ENCODE results near the gene INPP5J. TPM values are rescaled to one million over a fixed set of nuclear protein-coding genes. Genes with fewer than 3 reads are reported as not detected.

INPP5J gene
- polyA plus RNA-seq, 1 donor, result 15.1 TPM

DNA sequence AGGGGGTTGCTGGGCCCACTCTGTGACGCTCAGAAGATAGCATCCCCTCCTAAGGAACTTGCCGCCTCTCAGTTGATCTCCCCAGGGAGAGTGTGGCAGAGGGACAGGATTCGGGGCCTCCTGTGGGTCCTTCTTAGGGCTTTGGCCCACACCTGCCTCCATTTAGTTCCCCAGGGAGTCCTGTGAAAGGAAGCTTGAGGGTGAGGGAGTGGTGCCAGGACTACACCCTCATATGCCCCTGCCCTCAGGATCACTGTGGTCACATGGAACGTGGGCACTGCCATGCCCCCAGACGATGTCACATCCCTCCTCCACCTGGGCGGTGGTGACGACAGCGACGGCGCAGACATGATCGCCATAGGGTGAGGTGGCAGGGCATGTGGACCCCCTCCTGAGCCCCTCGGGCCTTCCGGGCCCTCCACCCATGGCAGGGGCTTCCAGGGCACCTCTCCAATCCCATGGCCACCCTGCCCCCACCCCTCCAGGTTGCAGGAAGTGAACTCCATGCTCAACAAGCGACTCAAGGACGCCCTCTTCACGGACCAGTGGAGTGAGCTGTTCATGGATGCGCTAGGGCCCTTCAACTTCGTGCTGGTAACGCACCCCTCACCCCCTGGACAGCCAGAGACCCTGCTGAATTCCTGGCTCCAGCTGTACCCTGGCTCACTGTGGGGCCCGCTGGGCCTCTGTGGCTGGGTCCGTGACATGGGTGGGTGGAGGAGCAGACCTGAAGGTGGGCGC, 3.5 kb downstream of the INPP5J start:
- Histone ChIP-seq H3K4me3 (ENCODE audit: low read length) (no peak overlapping the region), H3K4me1 (ENCODE audit: control insufficient read depth, insufficient read depth, low read length) (peaks cover 20% of the 10 kb centered on the region), H3K27me3 (ENCODE audit: control insufficient read depth, insufficient read depth, low read length) (no peaks in the 10 kb centered on the region), H3K9me3 (ENCODE audit: control insufficient read depth, low read depth, low read length) (no peaks in the 10 kb centered on the region), H3K36me3 (ENCODE audit: control insufficient read depth, insufficient read depth, low read length) (peaks cover 5% of the 10 kb centered on the region), H3K27ac (ENCODE audit: low read length) (no peak overlapping the region)
- DNase-seq, result no peak
- WGBS (ENCODE audit: insufficient coverage, low lambda C conversion rate), result no CpG with 5 or more reads among the region's 22 CpGs

DNA sequence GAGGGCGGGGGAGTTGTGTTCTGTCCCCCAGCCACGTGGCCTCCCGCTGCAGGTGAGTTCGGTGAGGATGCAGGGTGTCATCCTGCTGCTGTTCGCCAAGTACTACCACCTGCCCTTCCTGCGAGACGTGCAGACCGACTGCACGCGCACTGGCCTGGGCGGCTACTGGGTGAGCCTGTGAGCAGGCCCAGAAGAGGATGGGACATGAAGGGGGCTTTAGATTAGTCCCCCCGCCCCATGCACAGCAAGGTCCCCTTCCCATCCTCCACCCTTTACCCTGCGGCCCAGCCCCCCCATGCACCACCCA, 4.1 kb downstream of the INPP5J start:
- no peaks in the 10 kb centered on the region for H3K9me3 ChIP-seq (ENCODE audit: control insufficient read depth, low read depth, low read length)
- peaks cover 15% of the 10 kb centered on the region for H3K4me1 ChIP-seq (ENCODE audit: control insufficient read depth, insufficient read depth, low read length)
- peaks cover 5% of the 10 kb centered on the region for H3K36me3 ChIP-seq (ENCODE audit: control insufficient read depth, insufficient read depth, low read length)
- WGBS (ENCODE audit: insufficient coverage, low lambda C conversion rate), result no CpG with 5 or more reads among the region's 13 CpGs
- H3K27me3 ChIP-seq (ENCODE audit: control insufficient read depth, insufficient read depth, low read length), result no peaks in the 10 kb centered on the region
- H3K27ac ChIP-seq (ENCODE audit: low read length), result no peak overlapping the region
- no peak overlapping the region for H3K4me3 ChIP-seq (ENCODE audit: low read length)
- DNase-seq, result no peak

- no peak for DNase-seq
- Histone ChIP-seq H3K4me3 (ENCODE audit: low read length) (no peak overlapping the region), H3K27ac (ENCODE audit: low read length) (no peak overlapping the region), H3K4me1 (ENCODE audit: control insufficient read depth, insufficient read depth, low read length) (peaks cover 10% of the 10 kb centered on the region), H3K9me3 (ENCODE audit: control insufficient read depth, low read depth, low read length) (no peaks in the 10 kb centered on the region), H3K27me3 (ENCODE audit: control insufficient read depth, insufficient read depth, low read length) (no peaks in the 10 kb centered on the region), H3K36me3 (ENCODE audit: control insufficient read depth, insufficient read depth, low read length) (peaks cover 5% of the 10 kb centered on the region)
- whole genome bisulfite sequencing (ENCODE audit: insufficient coverage, low lambda C conversion rate), result no CpG with 5 or more reads among the region's 19 CpGs
These were observed 4.5 kb downstream of the INPP5J start for GRCh38 chr22:31127181-31127772.

DNA sequence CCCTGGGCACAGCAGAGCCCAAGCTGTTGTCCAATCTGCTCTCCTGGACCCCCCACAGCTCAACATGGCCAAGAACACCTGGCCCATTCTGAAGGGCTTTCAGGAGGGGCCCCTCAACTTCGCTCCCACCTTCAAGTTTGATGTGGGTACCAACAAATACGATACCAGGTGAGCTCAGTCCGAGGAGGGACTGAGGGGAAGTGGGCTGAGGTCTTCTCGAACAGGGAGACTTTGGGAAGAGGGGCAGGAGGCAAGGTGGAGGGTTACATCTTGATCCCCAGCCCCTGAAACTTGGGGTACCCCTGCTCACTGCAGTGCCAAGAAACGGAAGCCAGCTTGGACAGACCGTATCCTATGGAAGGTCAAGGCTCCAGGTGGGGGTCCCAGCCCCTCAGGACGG, 5.4 kb downstream of the INPP5J start:
- no peak overlapping the region for H3K27ac ChIP-seq (ENCODE audit: low read length)

DNA sequence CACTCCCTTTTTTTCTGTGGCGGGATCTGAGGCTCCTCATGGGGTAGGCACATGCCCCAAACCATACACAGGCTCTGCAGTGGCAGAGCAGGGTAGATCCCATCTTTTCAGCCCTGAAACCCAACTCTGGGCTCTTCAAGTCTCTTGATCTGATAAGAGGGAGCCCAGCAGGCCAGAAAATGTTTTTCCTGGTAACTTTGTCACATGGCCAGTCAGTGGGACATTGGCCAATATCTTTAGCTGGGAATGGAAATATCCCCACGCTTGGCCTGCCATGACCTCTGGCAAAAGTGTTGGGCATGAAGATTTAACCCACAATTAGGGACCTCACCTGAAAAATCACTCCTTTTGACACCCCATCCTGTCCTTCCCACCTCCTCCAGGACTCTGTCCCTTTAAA, 8.1 kb downstream of the INPP5J start:
- Histone ChIP-seq H3K27me3 (ENCODE audit: control insufficient read depth, insufficient read depth, low read length) (no peaks in the 10 kb centered on the region), H3K36me3 (ENCODE audit: control insufficient read depth, insufficient read depth, low read length) (peaks cover 10% of the 10 kb centered on the region), H3K27ac (ENCODE audit: low read length) (no peak overlapping the region), H3K4me1 (ENCODE audit: control insufficient read depth, insufficient read depth, low read length) (no peaks in the 10 kb centered on the region), H3K9me3 (ENCODE audit: control insufficient read depth, low read depth, low read length) (no peaks in the 10 kb centered on the region), H3K4me3 (ENCODE audit: low read length) (no peak overlapping the region)
- DNase-seq, result no peak
- WGBS (ENCODE audit: insufficient coverage, low lambda C conversion rate), result no CpG with 5 or more reads among the region's 2 CpGs

More for the DNA sequence above, 5.4 kb downstream of the INPP5J start:
- Histone ChIP-seq H3K36me3 (ENCODE audit: control insufficient read depth, insufficient read depth, low read length) (peaks cover 5% of the 10 kb centered on the region), H3K27me3 (ENCODE audit: control insufficient read depth, insufficient read depth, low read length) (no peaks in the 10 kb centered on the region), H3K4me1 (ENCODE audit: control insufficient read depth, insufficient read depth, low read length) (peaks cover 6% of the 10 kb centered on the region), H3K4me3 (ENCODE audit: low read length) (no peak overlapping the region), H3K9me3 (ENCODE audit: control insufficient read depth, low read depth, low read length) (no peaks in the 10 kb centered on the region)
- DNase-seq, result no peak
- no CpG with 5 or more reads among the region's 7 CpGs for WGBS (ENCODE audit: insufficient coverage, low lambda C conversion rate)

- DNase-seq, result no peak
- Histone ChIP-seq H3K9me3 (ENCODE audit: control insufficient read depth, low read depth, low read length) (no peaks in the 10 kb centered on the region), H3K4me3 (ENCODE audit: low read length) (no peak overlapping the region), H3K4me1 (ENCODE audit: control insufficient read depth, insufficient read depth, low read length) (no peaks in the 10 kb centered on the region), H3K27ac (ENCODE audit: low read length) (no peak overlapping the region), H3K36me3 (ENCODE audit: control insufficient read depth, insufficient read depth, low read length) (peaks cover 5% of the 10 kb centered on the region), H3K27me3 (ENCODE audit: control insufficient read depth, insufficient read depth, low read length) (no peaks in the 10 kb centered on the region)
- no CpG with 5 or more reads among the region's 19 CpGs for WGBS (ENCODE audit: insufficient coverage, low lambda C conversion rate)
These were observed 11.1 kb downstream of the INPP5J start for GRCh38 chr22:31133911-31134310.

DNA sequence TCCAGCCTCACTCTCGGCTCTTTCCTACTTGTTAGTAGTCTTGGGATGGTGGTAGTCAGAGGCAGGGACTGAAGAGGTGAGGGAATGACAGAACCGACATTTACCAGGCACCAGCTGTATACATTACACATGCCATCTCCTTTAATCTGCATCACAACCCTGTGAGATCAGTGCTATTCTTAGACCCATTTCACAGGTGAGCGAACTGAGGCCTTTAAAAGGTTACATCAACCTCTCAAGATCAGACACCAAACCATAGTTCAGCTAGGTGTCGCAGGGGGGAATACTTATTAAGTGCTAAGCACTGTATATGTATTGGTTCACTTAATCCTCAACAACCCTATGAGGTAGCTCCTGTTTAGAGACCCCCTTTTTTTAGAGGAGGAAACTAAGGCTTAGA, 11.9 kb downstream of the INPP5J start:
- WGBS (ENCODE audit: insufficient coverage, low lambda C conversion rate), result no CpG with 5 or more reads among the region's 4 CpGs
- Histone ChIP-seq H3K27me3 (ENCODE audit: control insufficient read depth, insufficient read depth, low read length) (peaks cover 7% of the 10 kb centered on the region), H3K4me3 (ENCODE audit: low read length) (no peak overlapping the region)

DNA sequence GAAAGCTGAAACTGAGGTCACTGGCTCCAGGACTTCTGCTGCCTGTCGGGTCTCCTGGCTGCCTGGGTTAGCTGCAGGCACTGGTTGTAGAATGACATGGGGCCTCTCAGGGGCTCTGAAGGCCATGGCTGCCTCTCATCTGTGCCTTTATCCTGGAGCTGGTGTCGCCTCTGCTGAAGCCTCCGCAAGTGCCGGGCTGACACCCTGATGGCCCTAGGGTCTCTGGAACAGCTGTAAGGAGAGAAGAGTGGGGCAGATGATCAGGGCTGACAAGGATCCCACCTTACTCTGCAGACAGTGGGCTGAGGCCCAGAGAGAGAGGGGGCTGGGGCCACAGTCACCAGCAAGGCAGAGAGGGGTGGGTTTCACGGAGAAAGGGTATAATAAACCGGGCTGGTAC, 12.9 kb downstream of the INPP5J start:
- Histone ChIP-seq H3K4me1 (ENCODE audit: control insufficient read depth, insufficient read depth, low read length) (no peaks in the 10 kb centered on the region), H3K4me3 (ENCODE audit: low read length) (no peak overlapping the region), H3K27me3 (ENCODE audit: control insufficient read depth, insufficient read depth, low read length) (peaks cover 18% of the 10 kb centered on the region), H3K27ac (ENCODE audit: low read length) (no peak overlapping the region), H3K36me3 (ENCODE audit: control insufficient read depth, insufficient read depth, low read length) (peaks cover 5% of the 10 kb centered on the region), H3K9me3 (ENCODE audit: control insufficient read depth, low read depth, low read length) (no peaks in the 10 kb centered on the region)
- no peak for DNase-seq
- no CpG with 5 or more reads among the region's 6 CpGs for WGBS (ENCODE audit: insufficient coverage, low lambda C conversion rate)

More for the DNA sequence above, 11.9 kb downstream of the INPP5J start:
- H3K9me3 ChIP-seq (ENCODE audit: control insufficient read depth, low read depth, low read length), result no peaks in the 10 kb centered on the region
- no peak overlapping the region for H3K27ac ChIP-seq (ENCODE audit: low read length)
- no peak for DNase-seq
- H3K4me1 ChIP-seq (ENCODE audit: control insufficient read depth, insufficient read depth, low read length), result no peaks in the 10 kb centered on the region
- peaks cover 5% of the 10 kb centered on the region for H3K36me3 ChIP-seq (ENCODE audit: control insufficient read depth, insufficient read depth, low read length)

DNA sequence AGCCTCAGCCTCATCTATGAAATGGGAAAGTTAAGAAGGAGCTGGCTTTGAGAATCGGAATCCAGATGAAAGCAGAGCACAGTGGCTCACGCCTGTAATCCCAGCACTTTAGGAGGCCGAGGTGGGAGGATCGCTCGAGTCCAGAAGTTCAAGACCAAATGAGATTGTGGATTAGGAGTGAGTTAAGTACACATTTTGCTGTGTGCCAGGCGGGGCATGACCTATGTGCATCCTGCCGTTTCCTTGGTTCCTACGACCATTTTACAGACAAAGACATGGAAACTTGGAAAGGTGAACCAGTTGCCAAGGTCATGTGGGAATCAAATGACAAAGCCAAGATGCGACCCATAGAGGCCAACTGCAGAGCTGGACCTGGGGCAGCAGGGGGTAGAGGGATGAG, 13.4 kb downstream of the INPP5J start:
- Histone ChIP-seq H3K4me1 (ENCODE audit: control insufficient read depth, insufficient read depth, low read length) (no peaks in the 10 kb centered on the region), H3K27me3 (ENCODE audit: control insufficient read depth, insufficient read depth, low read length) (peaks cover 21% of the 10 kb centered on the region), H3K9me3 (ENCODE audit: control insufficient read depth, low read depth, low read length) (no peaks in the 10 kb centered on the region), H3K36me3 (ENCODE audit: control insufficient read depth, insufficient read depth, low read length) (peaks cover 5% of the 10 kb centered on the region), H3K4me3 (ENCODE audit: low read length) (no peak overlapping the region), H3K27ac (ENCODE audit: low read length) (no peak overlapping the region)
- WGBS (ENCODE audit: insufficient coverage, low lambda C conversion rate), result no CpG with 5 or more reads among the region's 9 CpGs
- DNase-seq, result no peak

- H3K9me3 ChIP-seq (ENCODE audit: control insufficient read depth, low read depth, low read length), result no peaks in the 10 kb centered on the region
- no peaks in the 10 kb centered on the region for H3K4me1 ChIP-seq (ENCODE audit: control insufficient read depth, insufficient read depth, low read length)
- no peak overlapping the region for H3K27ac ChIP-seq (ENCODE audit: low read length)
- DNase-seq, result no peak
- H3K27me3 ChIP-seq (ENCODE audit: control insufficient read depth, insufficient read depth, low read length), result peaks cover 21% of the 10 kb centered on the region
- peaks cover 5% of the 10 kb centered on the region for H3K36me3 ChIP-seq (ENCODE audit: control insufficient read depth, insufficient read depth, low read length)
- no peak overlapping the region for H3K4me3 ChIP-seq (ENCODE audit: low read length)
- no CpG with 5 or more reads among the region's 16 CpGs for WGBS (ENCODE audit: insufficient coverage, low lambda C conversion rate)
These were observed 13.9 kb downstream of the INPP5J start for GRCh38 chr22:31136711-31137110.

- Histone ChIP-seq H3K36me3 (ENCODE audit: control insufficient read depth, insufficient read depth, low read length) (peaks cover 5% of the 10 kb centered on the region), H3K27me3 (ENCODE audit: control insufficient read depth, insufficient read depth, low read length) (peaks cover 21% of the 10 kb centered on the region), H3K4me3 (ENCODE audit: low read length) (no peak overlapping the region), H3K9me3 (ENCODE audit: control insufficient read depth, low read depth, low read length) (no peaks in the 10 kb centered on the region), H3K27ac (ENCODE audit: low read length) (no peak overlapping the region), H3K4me1 (ENCODE audit: control insufficient read depth, insufficient read depth, low read length) (no peaks in the 10 kb centered on the region)
- WGBS (ENCODE audit: insufficient coverage, low lambda C conversion rate), result no CpG with 5 or more reads among the region's 10 CpGs
- DNase-seq, result no peak
These were observed 15.0 kb downstream of the INPP5J start for GRCh38 chr22:31137721-31138120.

All from large intestine (tissue), 3 donors.